Activated T-helper 1 cell treated with anti-CD3 and anti-CD28 coated beads, Interleukin-12 subunit alpha, Interleukin-12 subunit beta, Interleukin-2, Interleukin-4 antibody, amounts not matched to agents 30 ng/mL and 10 ng/mL and 1 ng/mL, durations not matched to agents 14 hours and 24 hours and 36 hours (primary cell): Measurements from ENCODE around the gene ADORA2A. TPM values are rescaled to one million over a fixed set of nuclear protein-coding genes. Genes with fewer than 3 reads are reported as not detected.
"Not testable (repeated sequence)": the region's sequence is repeated elsewhere in the genome, so short reads cannot be mapped to it uniquely, and the experiment has no call there.

Source experiments
- DNase-seq: peaks from one replicate; pipeline ENCODE4 v3.0.0; 2021; ENCODE audit warnings: low spot score
- H3K27ac Mint-ChIP-seq: one replicate; pipeline ENCODE4 v1.8.0; 2021; ENCODE audit warnings: mild to moderate bottlenecking, mixed read lengths
- H3K27me3 Mint-ChIP-seq: one replicate; pipeline ENCODE4 v1.8.0; 2022; ENCODE audit warnings: mild to moderate bottlenecking, moderate library complexity, mixed read lengths; ENCODE audit not compliant: insufficient read depth
- H3K36me3 Mint-ChIP-seq: one replicate; pipeline ENCODE4 v1.8.0; 2021; ENCODE audit warnings: low read depth, mixed read lengths
- H3K4me1 Mint-ChIP-seq: one replicate; pipeline ENCODE4 v1.8.0; 2021; ENCODE audit warnings: low read depth, mixed read lengths
- H3K4me3 Mint-ChIP-seq: one replicate; pipeline ENCODE4 v1.8.0; 2021; ENCODE audit warnings: mild to moderate bottlenecking, moderate library complexity, mixed read lengths
- H3K9me3 Mint-ChIP-seq: one replicate; pipeline ENCODE4 v1.8.0; 2021; ENCODE audit warnings: mixed read lengths
- intact Hi-C: fragments of 100-400 bp; cut with micrococcal nuclease; formaldehyde crosslinking; loops from one replicate; pipeline ENCODE4 v1.15.1; 2024
- total RNA-seq: library from RNA; stranded (reverse); gene quantifications from 2 replicates; pipeline ENCODE4 v1.2.3, GENCODE V29; 2022

Gene ADORA2A
- total RNA-seq, 1 donor from 2014 or later, result 27.7 TPM

- no peak overlapping the region for H3K27ac Mint-ChIP-seq
- no peaks in the 10 kb centered on the region for H3K9me3 Mint-ChIP-seq
- intact Hi-C loops, result no loop called here
- peaks cover 6% of the 10 kb centered on the region for H3K27me3 Mint-ChIP-seq
- H3K4me3 Mint-ChIP-seq, result no peak overlapping the region
- H3K36me3 Mint-ChIP-seq, result no peaks in the 10 kb centered on the region
- no peak for DNase-seq
- H3K4me1 Mint-ChIP-seq, result peaks cover 21% of the 10 kb centered on the region
Observed at GRCh38 chr22:24483976-24484545, 56.7 kb downstream of the ADORA2A start.

- Mint-ChIP-seq H3K9me3 (no peaks in the 10 kb centered on the region), H3K27ac (no peak overlapping the region), H3K4me1 (peaks cover 21% of the 10 kb centered on the region), H3K27me3 (peaks cover 9% of the 10 kb centered on the region), H3K36me3 (no peaks in the 10 kb centered on the region), H3K4me3 (no peak overlapping the region)
- no peak for DNase-seq
- intact Hi-C loops, result loop anchor here (1.0 to 5.0 kb wide), 2 partner anchors 62 to 198 kb away; no protein-coding TSS in a partner anchor
Observed at GRCh38 chr22:24485170-24485569, 57.8 kb downstream of the ADORA2A start.

GRCh38 chr22:24485608-24486007 is 58.2 kb downstream of the ADORA2A start:
- no peak for DNase-seq
- intact Hi-C loops, result loop anchor here (1.0 to 5.0 kb wide), 5 partner anchors 26 to 198 kb away; no protein-coding TSS in a partner anchor
- Mint-ChIP-seq H3K9me3 (no peaks in the 10 kb centered on the region), H3K36me3 (no peaks in the 10 kb centered on the region), H3K4me3 (no peak overlapping the region), H3K27me3 (peaks cover 12% of the 10 kb centered on the region), H3K27ac (no peak overlapping the region), H3K4me1 (peaks cover 21% of the 10 kb centered on the region)

GRCh38 chr22:24486501-24486921 is 59.1 kb downstream of the ADORA2A start:
- intact Hi-C loops, result loop anchor here (1.0 to 5.0 kb wide), 4 partner anchors 25 to 199 kb away; no protein-coding TSS in a partner anchor
- no peak overlapping the region for H3K4me3 Mint-ChIP-seq
- peak; percentile 17 for DNase-seq
- H3K4me1 Mint-ChIP-seq, result peaks cover 21% of the 10 kb centered on the region
- peak overlapping the region; percentile 63 for H3K27ac Mint-ChIP-seq
- no peaks in the 10 kb centered on the region for H3K9me3 Mint-ChIP-seq
- H3K36me3 Mint-ChIP-seq, result no peaks in the 10 kb centered on the region
- H3K27me3 Mint-ChIP-seq, result peaks cover 9% of the 10 kb centered on the region

- DNase-seq, result no peak
- Mint-ChIP-seq H3K9me3 (no peaks in the 10 kb centered on the region), H3K4me1 (peaks cover 11% of the 10 kb centered on the region), H3K4me3 (no peak overlapping the region), H3K27ac (no peak overlapping the region), H3K27me3 (peaks cover 24% of the 10 kb centered on the region), H3K36me3 (no peaks in the 10 kb centered on the region)
- intact Hi-C loops, result loop anchor here (5.0 kb wide), 1 partner anchor 202 kb away; no protein-coding TSS in a partner anchor
Observed at GRCh38 chr22:24489011-24489410, 61.6 kb downstream of the ADORA2A start.

- H3K4me1 Mint-ChIP-seq, result peaks cover 11% of the 10 kb centered on the region
- not testable (repeated sequence) for H3K27ac Mint-ChIP-seq, H3K4me3 Mint-ChIP-seq, H3K9me3 Mint-ChIP-seq, DNase-seq, H3K36me3 Mint-ChIP-seq
- intact Hi-C loops, result loop anchor here (5.0 kb wide), 1 partner anchor 202 kb away; no protein-coding TSS in a partner anchor
- peaks cover 21% of the 10 kb centered on the region for H3K27me3 Mint-ChIP-seq
Observed at GRCh38 chr22:24489434-24489833, 62.0 kb downstream of the ADORA2A start.

Other genes with a start within 250 kb of the ADORA2A start
- 0.73 and 0.83 TPM in 2 replicates for gene SUSD2, start 246.1 kb upstream of the ADORA2A start, total RNA-seq
- 0.10 TPM in 1 of 2 replicates, not detected in the other for gene GGT5, start 182.5 kb upstream of the ADORA2A start, total RNA-seq
- gene SPECC1L, start 156.8 kb upstream of the ADORA2A start, total RNA-seq, result 40.3 and 40.4 TPM in 2 replicates
- 0.21 and 0.27 TPM in 2 replicates for gene UPB1, start 67.7 kb downstream of the ADORA2A start, total RNA-seq
- gene GUCD1, start 127.5 kb downstream of the ADORA2A start, total RNA-seq, result 117 and 123 TPM in 2 replicates
- 155 and 158 TPM in 2 replicates for gene SNRPD3, start 128.4 kb downstream of the ADORA2A start, total RNA-seq
- gene LRRC75B, start 165.5 kb downstream of the ADORA2A start, total RNA-seq, result 2.4 and 2.8 TPM in 2 replicates
- gene GGT1, start 175.6 kb downstream of the ADORA2A start, total RNA-seq, result 52.6 and 61.0 TPM in 2 replicates